SK-N-SH (cell line): ENCODE data around the gene PRPF6. TPM values are rescaled to one million over a fixed set of nuclear protein-coding genes. Genes with fewer than 3 reads are reported as not detected.

Source experiments
- CTCF ChIA-PET: fragments of 300-600, 350-600 bp; formaldehyde crosslinking; extraction: SDS; loops from one replicate; lab custom pipeline; 2021; lab: Yijun Ruan, JAX
- POLR2A ChIA-PET: fragments of 350-600 bp; sonication (Branson Sonifier 250); formaldehyde crosslinking; extraction: SDS; loops from one replicate; lab custom pipeline; 2020; ENCODE audit warnings: antibody characterized with exemption, inconsistent platforms; lab: Yijun Ruan, JAX
- DNase-seq: peaks from one replicate; pipeline ENCODE4 v3.0.0; 2012
- H2AFZ ChIP-seq: fragments of 200-600 bp; sonication (generic); 2 replicates; pipeline ENCODE4 v1.8.1; 2016; ENCODE audit warnings: antibody characterized with exemption, mild to moderate bottlenecking, low read depth
- H3F3A ChIP-seq: fragments of 200-600 bp; sonication (generic); replicated peaks from 2 replicates; pipeline ENCODE3; 2016; ENCODE audit warnings: antibody characterized with exemption, mild to moderate bottlenecking; ENCODE audit not compliant: insufficient read depth
- H3K27ac ChIP-seq, 2 experiments: fragments of 200-500 bp in 1 of 2; fragments of 200-600 bp in 1 of 2; sonication (Bioruptor generic) in 1 of 2; sonication (generic), shearing (Covaris generic) in 1 of 2; 2 replicates each; pipeline versions ENCODE4 v1.5.1 to v1.6.1; 2014 to 2016; ENCODE audit warnings: low read depth in 2 of 2, inconsistent platforms in 1 of 2, low read length in 1 of 2, mild to moderate bottlenecking in 1 of 2, mixed read lengths in 1 of 2
- H3K27me3 ChIP-seq: fragments of 200-600 bp; sonication (generic), shearing (Covaris generic); 2 replicates; pipeline ENCODE4 v1.6.1; 2016; ENCODE audit warnings: mixed run types; ENCODE audit not compliant: insufficient read depth
- H3K36me3 ChIP-seq, 2 experiments: fragments of 200-500 bp in 1 of 2; fragments of 200-600 bp in 1 of 2; sonication (Bioruptor generic) in 1 of 2; sonication (generic) in 1 of 2; replicated peaks in 1 of 2; 2 replicates each; pipeline versions ENCODE3 to v1.5.1; 2014 to 2016; ENCODE audit warnings: low read length in 1 of 2, mild to moderate bottlenecking in 1 of 2; ENCODE audit not compliant: insufficient read depth in 2 of 2, control insufficient read depth in 1 of 2
- H3K4me1 ChIP-seq, 2 experiments: fragments of 200-500 bp in 1 of 2; fragments of 200-600 bp in 1 of 2; sonication (Bioruptor generic) in 1 of 2; sonication (generic), shearing (Covaris generic) in 1 of 2; 2 replicates each; pipeline versions ENCODE4 v1.5.1 to v1.6.1; 2014 to 2016; ENCODE audit warnings: low read depth in 1 of 2, low read length in 1 of 2, mixed run types in 1 of 2; ENCODE audit not compliant: insufficient read depth in 2 of 2, control insufficient read depth in 1 of 2
- H3K4me2 ChIP-seq: fragments of 200-600 bp; sonication (generic), shearing (Covaris generic); 2 replicates; pipeline ENCODE4 v1.6.1; 2017; ENCODE audit warnings: mixed run types
- H3K4me3 ChIP-seq, 2 experiments: fragments of 200-500 bp in 1 of 2; fragments of 200-600 bp in 1 of 2; sonication (Bioruptor generic) in 1 of 2; sonication (generic), shearing (Covaris generic) in 1 of 2; 2 replicates each; pipeline versions ENCODE4 v1.5.1 to v1.8.1; 2014 to 2016; ENCODE audit warnings: low read depth in 2 of 2, inconsistent platforms in 1 of 2, low read length in 1 of 2, mild to moderate bottlenecking in 1 of 2, mixed read lengths in 1 of 2, moderate library complexity in 1 of 2
- H3K79me2 ChIP-seq: fragments of 200-600 bp; sonication (generic); 2 replicates; pipeline ENCODE4 v1.8.1; 2017; ENCODE audit warnings: mild to moderate bottlenecking; ENCODE audit not compliant: insufficient read depth
- H3K9ac ChIP-seq: fragments of 200-600 bp; sonication (generic); 2 replicates; pipeline ENCODE4 v1.6.1; 2017; ENCODE audit warnings: mixed run types
- H3K9me2 ChIP-seq: fragments of 200-600 bp; sonication (generic); 2 replicates; pipeline ENCODE4 v1.6.1; 2017; ENCODE audit warnings: mixed run types
- H3K9me3 ChIP-seq: fragments of 200-600 bp; sonication (generic); 2 replicates; pipeline ENCODE4 v1.6.1; 2017; ENCODE audit warnings: mixed run types, mild to moderate bottlenecking, moderate library complexity
- H4K20me1 ChIP-seq: fragments of 200-600 bp; sonication (generic); 2 replicates; pipeline ENCODE4 v1.6.1; 2017; ENCODE audit warnings: mild to moderate bottlenecking, mixed run types; ENCODE audit not compliant: insufficient read depth
- FOSL2 ChIP-seq: IDR thresholded peaks from 2 replicates; pipeline ENCODE4 v1.4.0; 2012; ENCODE audit warnings: low read depth, mild to moderate bottlenecking, moderate library complexity, borderline replicate concordance
- FOXM1 ChIP-seq: IDR thresholded peaks from 2 replicates; pipeline ENCODE4 v1.4.0; 2012; ENCODE audit warnings: low read depth, mild to moderate bottlenecking
- MAX ChIP-seq: IDR thresholded peaks from 2 replicates; pipeline ENCODE4 v1.4.0; 2012; ENCODE audit warnings: low read depth
- NFIC ChIP-seq: IDR thresholded peaks from 2 replicates; pipeline ENCODE4 v1.4.0; 2012; ENCODE audit warnings: borderline replicate concordance
- NRF1 ChIP-seq: IDR thresholded peaks from 2 replicates; pipeline ENCODE4 v1.6.1; 2012; ENCODE audit warnings: low read depth, mild to moderate bottlenecking, low read length
- TCF12 ChIP-seq: IDR thresholded peaks from 2 replicates; pipeline ENCODE4 v1.4.0; 2012
- WGBS: methylation state at CpG from one replicate; pipeline ENCODE4 v1.1.6; 2017; ENCODE audit warnings: low lambda C conversion rate; 5-methylcytosine and 5-hydroxymethylcytosine counted together
- polyA plus RNA-seq, 3 experiments: library from polyadenylated mRNA; depleted of rRNA; stranded (reverse); fragments of >200 nt; gene quantifications; 2 replicates each; pipeline ENCODE4 v1.2.3, GENCODE V29; 2012
- TF ChIP-seq, protein P1 (sequence below): fragments of 150-350 bp; IDR thresholded peaks from 2 replicates; pipeline ENCODE4 v1.6.1; 2017; ENCODE audit warnings: antibody characterized with exemption, low read length, low read depth, borderline replicate concordance

Gene PRPF6
- polyA plus RNA-seq, 1 of the 3 experiments (the other 2 are of a cell fraction) = 59.1 TPM

DNA sequence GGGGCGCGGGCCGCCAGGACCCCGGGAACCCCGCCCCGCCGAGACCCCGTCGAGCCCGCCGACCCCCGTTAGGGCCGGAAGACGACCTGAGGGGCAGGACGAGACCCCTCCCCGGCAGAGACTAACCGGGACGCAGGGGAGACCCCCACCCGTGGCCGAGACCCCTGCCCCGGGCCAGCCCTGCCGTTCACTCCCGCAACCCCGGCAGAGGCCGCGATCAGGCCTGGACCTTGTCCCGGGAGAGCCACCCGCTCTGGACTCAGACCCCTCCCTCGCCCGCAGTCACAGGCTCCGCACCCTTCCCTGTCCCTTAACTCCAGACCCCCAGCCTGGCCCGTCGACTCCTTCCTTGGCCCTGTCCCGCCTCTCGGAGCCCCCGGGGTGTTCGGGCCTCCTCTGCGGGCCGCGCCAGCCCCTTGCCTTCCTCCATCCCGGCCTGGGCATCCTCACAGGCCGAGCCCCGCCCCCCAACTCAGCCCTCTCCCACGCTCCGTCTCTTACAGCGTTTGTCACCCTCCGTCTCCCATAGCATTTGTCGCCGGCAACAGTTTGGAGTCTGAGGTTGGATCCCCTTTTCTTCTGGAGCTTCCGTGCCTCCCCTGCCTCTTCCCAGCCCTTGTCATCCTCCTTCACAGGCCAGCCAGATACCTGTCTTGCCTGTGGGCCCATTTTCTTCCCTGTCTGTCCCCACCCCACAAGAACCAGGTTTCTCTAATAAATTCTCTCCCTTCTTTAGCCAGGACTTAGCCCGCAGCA, 82.6 kb downstream of the PRPF6 start:
- Histone ChIP-seq H3K27me3 (no peaks in the 10 kb centered on the region), H3K9me3 (no peaks in the 10 kb centered on the region), H2AFZ (peak overlapping the region; percentile 68; the same call in 1 of the 2 replicates), H3F3A (peaks cover 4% of the 10 kb centered on the region), H3K9ac (peak overlapping the region; percentile 90), H3K27ac (peak overlapping the region; percentile 64; a peak in 3 of 4 replicates), H4K20me1 (no peaks in the 10 kb centered on the region), H3K4me3 (peak overlapping the region; percentile 91 to 93), H3K4me1 (peaks cover 14 to 21% of the 10 kb centered on the region in 2 experiments; a peak in 2 of 4 replicates), H3K79me2 (peaks cover 15% of the 10 kb centered on the region; the same call in 1 of the 2 replicates), H3K36me3 (no peaks in the 10 kb centered on the region), H3K4me2 (peak overlapping the region; percentile 96), H3K9me2 (no peaks in the 10 kb centered on the region)
- 1% methylated on average over 14 of the region's 51 CpGs for WGBS
- TF ChIP-seq, protein P1, sequence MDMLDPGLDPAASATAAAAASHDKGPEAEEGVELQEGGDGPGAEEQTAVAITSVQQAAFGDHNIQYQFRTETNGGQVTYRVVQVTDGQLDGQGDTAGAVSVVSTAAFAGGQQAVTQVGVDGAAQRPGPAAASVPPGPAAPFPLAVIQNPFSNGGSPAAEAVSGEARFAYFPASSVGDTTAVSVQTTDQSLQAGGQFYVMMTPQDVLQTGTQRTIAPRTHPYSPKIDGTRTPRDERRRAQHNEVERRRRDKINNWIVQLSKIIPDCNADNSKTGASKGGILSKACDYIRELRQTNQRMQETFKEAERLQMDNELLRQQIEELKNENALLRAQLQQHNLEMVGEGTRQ = no peak
- TF ChIP-seq FOXM1 = no peak
- TF ChIP-seq NRF1 = no peak
- peak; percentile 76 for DNase-seq
- CTCF ChIA-PET = interaction anchor here (0.6 to 2.5 kb wide), 10 partner anchors 8 to 83 kb away, joined by 3 to 12 read pairs (median 6); partner anchors contain the start of gene LKAAEAR1
- POLR2A ChIA-PET = interaction anchor here (0.5 to 1.5 kb wide), 9 partner anchors 9 to 198 kb away, joined by 3 to 7 read pairs (median 4); partner anchors contain the start of genes OPRL1, PRPF6, RGS19 and TPD52L2

DNA sequence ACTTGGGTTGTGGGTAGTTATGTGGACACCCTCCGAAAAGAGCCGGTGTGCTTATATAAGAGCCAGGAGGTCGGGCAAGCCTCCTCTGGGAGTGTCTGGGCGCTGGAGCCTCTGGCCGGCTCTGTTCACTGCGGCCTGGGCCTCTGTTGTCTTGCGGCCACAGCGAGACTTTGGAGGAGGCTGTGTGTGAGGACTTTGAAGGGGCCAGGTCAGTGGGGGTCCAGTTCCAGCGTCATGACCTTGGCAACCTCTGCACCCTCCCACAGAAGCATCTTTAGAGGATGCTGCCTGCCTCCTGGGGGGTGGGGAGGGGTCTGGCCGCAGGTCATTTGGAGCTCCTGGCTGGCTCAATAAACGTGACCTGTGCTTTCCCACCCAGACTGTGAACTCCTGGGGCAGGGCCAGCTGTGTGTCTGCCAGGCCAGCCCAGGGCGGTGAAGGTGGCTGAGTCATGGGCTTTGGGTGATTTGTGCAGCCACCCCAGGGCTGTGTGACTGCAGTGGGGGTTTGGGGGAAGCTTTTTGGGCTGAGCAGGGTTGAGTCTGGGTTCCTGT, 83.3 kb downstream of the PRPF6 start:
- Histone ChIP-seq H3K36me3 (no peaks in the 10 kb centered on the region), H3K4me2 (peak overlapping the region; percentile 96), H3K4me3 (peak overlapping the region; percentile 91 to 93), H3F3A (peaks cover 4% of the 10 kb centered on the region), H3K9me2 (no peaks in the 10 kb centered on the region)
- ChIA-PET CTCF (interaction anchor here (1.2 to 2.3 kb wide), 3 partner anchors 17 to 56 kb away, joined by 3 to 12 read pairs (median 5); no protein-coding TSS in a partner anchor), POLR2A (no interaction called here)
- DNase-seq = no peak
- TF ChIP-seq NFIC (peak; percentile 50), TCF12 (peak; percentile 24; the same call in 1 of the 2 replicates), MAX (no peak), FOSL2 (peak; percentile 53; the same call in 1 of the 2 replicates)
- TF ChIP-seq, all 33 proteins: peak for 3
- Histone ChIP-seq H3K4me1 (peaks cover 14 to 21% of the 10 kb centered on the region in 2 experiments; a peak in 2 of 4 replicates), H4K20me1 (no peaks in the 10 kb centered on the region), H2AFZ (no peak overlapping the region), H3K27ac (peak overlapping the region in 1 of 2 experiments; percentile 64; a peak in 2 of 4 replicates), H3K79me2 (peaks cover 15% of the 10 kb centered on the region; the same call in 1 of the 2 replicates), H3K27me3 (no peaks in the 10 kb centered on the region), H3K9me3 (no peaks in the 10 kb centered on the region), H3K9ac (peak overlapping the region; percentile 90; the same call in 1 of the 2 replicates)
- WGBS = 30% methylated on average over 12 of the region's 12 CpGs
